ENCODE measurements around the gene ECT2.
A peak's percentile ranks its signal among the peaks of the same experiment; 100 is the strongest.
"Not testable (repeated sequence)": the region's sequence is repeated elsewhere in the genome, so short reads cannot be mapped to it uniquely, and the experiment has no call there.

Gene ECT2, protein sequence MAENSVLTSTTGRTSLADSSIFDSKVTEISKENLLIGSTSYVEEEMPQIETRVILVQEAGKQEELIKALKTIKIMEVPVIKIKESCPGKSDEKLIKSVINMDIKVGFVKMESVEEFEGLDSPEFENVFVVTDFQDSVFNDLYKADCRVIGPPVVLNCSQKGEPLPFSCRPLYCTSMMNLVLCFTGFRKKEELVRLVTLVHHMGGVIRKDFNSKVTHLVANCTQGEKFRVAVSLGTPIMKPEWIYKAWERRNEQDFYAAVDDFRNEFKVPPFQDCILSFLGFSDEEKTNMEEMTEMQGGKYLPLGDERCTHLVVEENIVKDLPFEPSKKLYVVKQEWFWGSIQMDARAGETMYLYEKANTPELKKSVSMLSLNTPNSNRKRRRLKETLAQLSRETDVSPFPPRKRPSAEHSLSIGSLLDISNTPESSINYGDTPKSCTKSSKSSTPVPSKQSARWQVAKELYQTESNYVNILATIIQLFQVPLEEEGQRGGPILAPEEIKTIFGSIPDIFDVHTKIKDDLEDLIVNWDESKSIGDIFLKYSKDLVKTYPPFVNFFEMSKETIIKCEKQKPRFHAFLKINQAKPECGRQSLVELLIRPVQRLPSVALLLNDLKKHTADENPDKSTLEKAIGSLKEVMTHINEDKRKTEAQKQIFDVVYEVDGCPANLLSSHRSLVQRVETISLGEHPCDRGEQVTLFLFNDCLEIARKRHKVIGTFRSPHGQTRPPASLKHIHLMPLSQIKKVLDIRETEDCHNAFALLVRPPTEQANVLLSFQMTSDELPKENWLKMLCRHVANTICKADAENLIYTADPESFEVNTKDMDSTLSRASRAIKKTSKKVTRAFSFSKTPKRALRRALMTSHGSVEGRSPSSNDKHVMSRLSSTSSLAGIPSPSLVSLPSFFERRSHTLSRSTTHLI

DNA sequence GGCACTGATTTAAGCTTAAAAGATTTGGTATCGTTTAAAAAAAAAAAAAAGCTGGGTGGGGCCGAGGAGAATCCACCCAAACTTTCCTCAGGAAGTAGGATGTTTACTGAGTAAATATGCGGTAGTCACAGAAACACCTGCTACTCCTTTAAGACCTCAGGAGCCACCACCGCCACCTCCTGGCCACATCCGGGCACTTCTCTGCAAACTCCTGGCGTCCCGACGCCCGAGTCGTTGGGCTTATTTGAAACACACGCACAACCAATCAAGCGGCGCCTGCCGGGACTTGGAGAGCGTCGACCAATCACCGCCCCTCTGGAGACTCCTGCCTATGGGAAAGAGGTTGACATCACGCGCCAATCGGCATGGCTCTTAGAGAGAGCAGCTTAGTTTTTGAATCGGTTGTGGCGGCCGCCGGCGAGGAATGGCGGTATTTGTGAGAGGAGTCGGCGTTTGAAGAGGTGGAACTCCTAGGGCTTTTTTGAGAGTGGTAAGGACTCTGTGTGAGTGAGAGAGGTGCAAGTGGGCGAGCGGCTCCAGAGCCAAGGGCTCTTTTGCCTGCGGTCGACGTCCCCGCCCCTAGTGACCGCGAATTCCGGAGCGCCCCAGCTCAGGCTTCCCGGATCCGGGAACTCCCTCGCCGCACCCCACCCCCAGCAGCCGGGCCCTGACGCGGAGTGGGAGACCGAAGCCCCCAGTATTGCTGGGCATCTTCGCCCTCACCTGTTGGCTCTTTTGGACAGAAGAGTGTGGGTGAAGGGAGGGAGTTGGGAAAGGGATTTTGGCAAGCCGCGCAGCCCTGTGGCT, at the start of gene ECT2:
TSS of gene ECT2 (plus strand) at position 359 of the 807 bp plus-strand sequence. CDS start 3,805 bp downstream, outside the sequence.
- Histone ChIP-seq H3K4me3 (replicated peaks; ENCODE audit: low read depth, low read length) (peak within 1 kb of the TSS; percentile 90), H3K27me3 (replicated peaks; ENCODE audit: control insufficient read depth, insufficient read depth, low read length) (no peaks in the 10 kb centered on the region), H3K36me3 (ENCODE audit: control insufficient read depth, insufficient read depth, low read length) (no peaks in the 10 kb centered on the region)
- TF ChIP-seq, protein P1, sequence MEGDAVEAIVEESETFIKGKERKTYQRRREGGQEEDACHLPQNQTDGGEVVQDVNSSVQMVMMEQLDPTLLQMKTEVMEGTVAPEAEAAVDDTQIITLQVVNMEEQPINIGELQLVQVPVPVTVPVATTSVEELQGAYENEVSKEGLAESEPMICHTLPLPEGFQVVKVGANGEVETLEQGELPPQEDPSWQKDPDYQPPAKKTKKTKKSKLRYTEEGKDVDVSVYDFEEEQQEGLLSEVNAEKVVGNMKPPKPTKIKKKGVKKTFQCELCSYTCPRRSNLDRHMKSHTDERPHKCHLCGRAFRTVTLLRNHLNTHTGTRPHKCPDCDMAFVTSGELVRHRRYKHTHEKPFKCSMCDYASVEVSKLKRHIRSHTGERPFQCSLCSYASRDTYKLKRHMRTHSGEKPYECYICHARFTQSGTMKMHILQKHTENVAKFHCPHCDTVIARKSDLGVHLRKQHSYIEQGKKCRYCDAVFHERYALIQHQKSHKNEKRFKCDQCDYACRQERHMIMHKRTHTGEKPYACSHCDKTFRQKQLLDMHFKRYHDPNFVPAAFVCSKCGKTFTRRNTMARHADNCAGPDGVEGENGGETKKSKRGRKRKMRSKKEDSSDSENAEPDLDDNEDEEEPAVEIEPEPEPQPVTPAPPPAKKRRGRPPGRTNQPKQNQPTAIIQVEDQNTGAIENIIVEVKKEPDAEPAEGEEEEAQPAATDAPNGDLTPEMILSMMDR (IDR thresholded peaks at IDR 0.05; ENCODE audit: insufficient read depth, low read length, poor library complexity, severe bottlenecking), result peak; percentile 73
- peak; percentile 98 for DNase-seq (ENCODE audit: extremely low read depth, insufficient read length)

DNA sequence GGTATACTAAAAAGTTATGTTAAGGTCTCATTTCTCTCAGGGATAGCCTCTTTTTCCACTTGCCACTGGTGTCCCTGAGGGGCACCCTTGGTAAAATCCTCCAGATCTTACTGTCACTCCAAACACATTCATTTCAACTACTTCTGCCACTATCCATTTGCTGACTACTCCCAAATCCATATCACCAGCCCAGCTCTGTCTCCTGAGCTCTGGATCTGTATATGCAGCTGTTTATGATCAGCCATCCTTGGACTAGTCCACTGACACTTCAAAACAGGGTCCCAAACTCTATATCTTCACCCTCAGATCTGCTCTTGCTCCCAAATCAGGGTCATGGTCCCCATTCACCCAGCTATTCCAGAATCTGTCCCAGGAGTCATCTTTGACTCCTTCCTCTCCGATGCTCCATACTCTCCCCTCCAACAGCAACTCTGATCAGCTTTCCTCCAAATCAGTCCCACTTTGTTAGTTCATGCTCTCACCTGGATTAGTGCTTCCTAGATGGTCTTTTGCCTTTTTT, 49.5 kb upstream of the ECT2 start:
- DNase-seq (ENCODE audit: extremely low read depth, insufficient read length), result no peak
- TF ChIP-seq, protein P1 (IDR thresholded peaks at IDR 0.05; ENCODE audit: insufficient read depth, low read length, poor library complexity, severe bottlenecking), result no peak
- H3K4me3 ChIP-seq (replicated peaks; ENCODE audit: low read depth, low read length), result no peak overlapping the region
- no peaks in the 10 kb centered on the region for H3K27me3 ChIP-seq (replicated peaks; ENCODE audit: control insufficient read depth, insufficient read depth, low read length)
- H3K36me3 ChIP-seq (ENCODE audit: control insufficient read depth, insufficient read depth, low read length), result no peaks in the 10 kb centered on the region

DNA sequence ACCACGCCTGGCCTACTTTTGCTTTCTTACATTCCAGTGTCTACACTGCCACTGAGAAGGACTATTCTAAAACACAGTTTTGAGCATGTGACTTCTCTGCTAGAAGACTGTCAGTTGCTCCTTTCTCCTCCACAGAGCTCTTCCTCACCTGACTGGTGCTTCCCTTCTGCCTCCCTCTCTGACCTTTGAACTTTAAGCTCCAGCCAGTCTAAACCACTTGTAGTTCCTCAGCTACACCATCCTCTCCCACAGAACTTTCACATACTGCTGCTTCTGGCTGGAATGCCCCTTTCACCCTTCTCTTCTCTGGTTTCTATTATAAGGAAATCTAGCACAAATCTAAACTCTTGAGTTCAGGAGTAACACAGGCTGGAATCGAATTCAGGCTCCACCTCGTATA, 48.8 kb upstream of the ECT2 start:
- no peak overlapping the region for H3K4me3 ChIP-seq (replicated peaks; ENCODE audit: low read depth, low read length)
- H3K36me3 ChIP-seq (ENCODE audit: control insufficient read depth, insufficient read depth, low read length), result no peaks in the 10 kb centered on the region
- H3K27me3 ChIP-seq (replicated peaks; ENCODE audit: control insufficient read depth, insufficient read depth, low read length), result no peaks in the 10 kb centered on the region
- DNase-seq (ENCODE audit: extremely low read depth, insufficient read length), result no peak
- TF ChIP-seq, protein P1 (IDR thresholded peaks at IDR 0.05; ENCODE audit: insufficient read depth, low read length, poor library complexity, severe bottlenecking), result no peak

DNA sequence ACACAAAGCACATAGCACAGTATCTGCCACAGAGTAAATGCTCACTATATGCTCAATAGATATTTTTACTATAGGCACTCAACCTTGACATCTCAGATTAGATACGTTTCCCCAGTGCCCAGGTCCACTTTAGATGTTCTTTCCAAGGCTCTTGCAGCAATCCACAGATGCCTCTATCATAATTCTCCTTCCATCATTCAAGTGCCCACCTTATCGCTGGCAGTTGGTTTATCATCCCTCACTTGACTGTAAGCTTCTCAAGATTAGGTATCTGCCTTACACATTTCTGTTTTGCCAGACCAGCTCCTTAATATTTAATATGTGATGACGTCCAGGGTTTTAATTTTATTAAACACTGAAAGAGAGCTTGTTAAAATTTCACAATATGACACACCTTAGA, 48.3 kb upstream of the ECT2 start:
- TF ChIP-seq, protein P1 (IDR thresholded peaks at IDR 0.05; ENCODE audit: insufficient read depth, low read length, poor library complexity, severe bottlenecking), result no peak
- H3K36me3 ChIP-seq (ENCODE audit: control insufficient read depth, insufficient read depth, low read length), result no peaks in the 10 kb centered on the region
- no peak for DNase-seq (ENCODE audit: extremely low read depth, insufficient read length)
- no peaks in the 10 kb centered on the region for H3K27me3 ChIP-seq (replicated peaks; ENCODE audit: control insufficient read depth, insufficient read depth, low read length)
- no peak overlapping the region for H3K4me3 ChIP-seq (replicated peaks; ENCODE audit: low read depth, low read length)

DNA sequence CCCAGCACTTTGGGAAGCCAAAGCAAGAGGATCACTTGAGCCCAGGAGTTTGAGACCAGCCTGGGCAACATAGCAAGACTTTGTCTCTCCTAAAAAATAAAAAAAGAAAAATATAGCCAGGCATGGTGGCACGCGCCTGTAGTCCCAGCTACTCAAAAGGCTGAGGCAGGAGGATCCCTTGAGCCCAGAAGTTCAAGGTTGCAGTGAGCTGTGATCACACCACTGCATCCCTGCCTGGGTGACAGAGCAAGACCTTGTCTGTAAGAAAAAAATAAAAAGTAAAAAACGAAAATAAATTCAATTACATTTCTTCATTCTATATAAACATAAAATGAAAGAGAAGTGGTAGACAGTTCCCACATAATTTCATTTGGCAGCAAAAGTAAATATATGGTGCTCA, 47.8 kb upstream of the ECT2 start:
- not testable (repeated sequence) for H3K36me3 ChIP-seq (ENCODE audit: control insufficient read depth, insufficient read depth, low read length); DNase-seq (ENCODE audit: extremely low read depth, insufficient read length); H3K27me3 ChIP-seq (replicated peaks; ENCODE audit: control insufficient read depth, insufficient read depth, low read length); H3K4me3 ChIP-seq (replicated peaks; ENCODE audit: low read depth, low read length)

All from GM06990 (cell line).